HG02938 (cell line): ENCODE data around the gene DDX31.
"Not testable (repeated sequence)": the region's sequence is repeated elsewhere in the genome, so short reads cannot be mapped to it uniquely, and the experiment has no call there.

Experiments used
- ATAC-seq: cut with Tn5 transposase; IDR thresholded peaks from one replicate; pipeline ENCODE4 v1.9.1; 2021; ENCODE audit warnings: mild to moderate bottlenecking, moderate library complexity; ENCODE audit not compliant: unreplicated experiment

The DDX31 gene

GRCh38 chr9:132669698-132670456 is at the start of gene DDX31:
DDX31 (minus strand) TSS chr9:132669983; CDS start chr9:132669934, 49 bp downstream.
- peak; percentile 68 for ATAC-seq

GRCh38 chr9:132718381-132718928 is 48.7 kb upstream of the DDX31 start:
- not testable (repeated sequence) for ATAC-seq

GRCh38 chr9:132717326-132717945 is 47.7 kb upstream of the DDX31 start:
- ATAC-seq = no peak

- ATAC-seq = no peak
Observed at GRCh38 chr9:132716007-132716406, 46.2 kb upstream of the DDX31 start.

GRCh38 chr9:132712753-132713152 is 43.0 kb upstream of the DDX31 start:
- no peak for ATAC-seq

- no peak for ATAC-seq
Observed at GRCh38 chr9:132711846-132712245, 42.1 kb upstream of the DDX31 start.

GRCh38 chr9:132711152-132711551 is 41.4 kb upstream of the DDX31 start:
- ATAC-seq = not testable (repeated sequence)

GRCh38 chr9:132710333-132710732 is 40.5 kb upstream of the DDX31 start:
- ATAC-seq = no peak

GRCh38 chr9:132708769-132709430 is 39.1 kb upstream of the DDX31 start:
- ATAC-seq = no peak

- ATAC-seq = no peak
Observed at GRCh38 chr9:132708239-132708638, 38.5 kb upstream of the DDX31 start.

GRCh38 chr9:132703336-132703735 is 33.6 kb upstream of the DDX31 start:
- ATAC-seq = no peak

- no peak for ATAC-seq
Observed at GRCh38 chr9:132702254-132702653, 32.5 kb upstream of the DDX31 start.

GRCh38 chr9:132699956-132700355 is 30.2 kb upstream of the DDX31 start:
- no peak for ATAC-seq

GRCh38 chr9:132698989-132699388 is 29.2 kb upstream of the DDX31 start:
- no peak for ATAC-seq

GRCh38 chr9:132697230-132697629 is 27.4 kb upstream of the DDX31 start:
- ATAC-seq = no peak

GRCh38 chr9:132694144-132694543 is 24.4 kb upstream of the DDX31 start:
- no peak for ATAC-seq

- ATAC-seq = no peak
Observed at GRCh38 chr9:132690696-132691095, 20.9 kb upstream of the DDX31 start.

- ATAC-seq = no peak
Observed at GRCh38 chr9:132683873-132684272, 14.1 kb upstream of the DDX31 start.

- no peak for ATAC-seq
Observed at GRCh38 chr9:132681561-132681960, 11.8 kb upstream of the DDX31 start.

GRCh38 chr9:132679946-132680625 is 10.3 kb upstream of the DDX31 start:
- no peak for ATAC-seq

GRCh38 chr9:132677976-132678375 is 8.2 kb upstream of the DDX31 start:
- no peak for ATAC-seq
